Right ventricle myocardium superior (tissue), 1 donor: Measurements from ENCODE around the gene LZTS3. TPM values are rescaled to one million over a fixed set of nuclear protein-coding genes. Genes with fewer than 3 reads are reported as not detected.
A peak's percentile ranks its signal among the peaks of the same experiment; 100 is the strongest.

Experiments used
- ATAC-seq: fragments of 200-7000 bp; cut with Tn5 transposase; one replicate; pipeline ENCODE4 v1.9.1; 2020; ENCODE audit warnings: mild to moderate bottlenecking; ENCODE audit not compliant: poor library complexity
- DNase-seq: peaks from one replicate; pipeline ENCODE4 v3.0.0-alpha.2; 2020
- intact Hi-C: fragments of 100-400 bp; cut with DNase I; formaldehyde crosslinking; loops from one replicate; pipeline ENCODE4 v1.11.2; 2022
- total RNA-seq: library from RNA; stranded (reverse); fragmentation: NEBNext Ultra II Directional; extraction: Animal tissue kit (Norgen Biotek cat#: 25700); gene quantifications from one replicate; pipeline ENCODE4 v1.2.1, GENCODE V29; 2021
- donor health status: DM: no; HTN: yes; CAD: no; lungs with severe emphysema.

LZTS3 gene
- total RNA-seq, 1 donor from 2014 or later = 18.3 TPM

DNA sequence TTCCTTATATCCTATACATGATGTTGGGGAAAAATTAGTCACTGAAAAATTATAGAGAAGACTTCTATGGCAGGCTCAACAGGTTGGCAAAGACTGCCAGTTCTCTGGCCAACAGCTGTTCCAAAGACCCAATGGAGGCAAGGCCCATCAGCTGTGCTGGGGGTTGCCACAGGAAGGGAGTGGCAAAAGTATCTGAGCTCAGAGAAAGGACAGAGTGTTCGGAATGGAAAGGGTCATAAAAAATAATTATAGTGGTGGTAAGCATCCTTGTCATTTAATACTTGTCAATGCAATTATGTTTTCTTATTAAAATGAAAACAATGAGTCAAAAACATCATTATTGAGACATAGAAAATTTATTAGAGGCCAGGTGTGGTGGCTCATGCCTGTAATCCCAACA, 49.8 kb downstream of the LZTS3 start:
- DNase-seq = no peak
- ATAC-seq = no peak
- intact Hi-C loops = no loop called here

DNA sequence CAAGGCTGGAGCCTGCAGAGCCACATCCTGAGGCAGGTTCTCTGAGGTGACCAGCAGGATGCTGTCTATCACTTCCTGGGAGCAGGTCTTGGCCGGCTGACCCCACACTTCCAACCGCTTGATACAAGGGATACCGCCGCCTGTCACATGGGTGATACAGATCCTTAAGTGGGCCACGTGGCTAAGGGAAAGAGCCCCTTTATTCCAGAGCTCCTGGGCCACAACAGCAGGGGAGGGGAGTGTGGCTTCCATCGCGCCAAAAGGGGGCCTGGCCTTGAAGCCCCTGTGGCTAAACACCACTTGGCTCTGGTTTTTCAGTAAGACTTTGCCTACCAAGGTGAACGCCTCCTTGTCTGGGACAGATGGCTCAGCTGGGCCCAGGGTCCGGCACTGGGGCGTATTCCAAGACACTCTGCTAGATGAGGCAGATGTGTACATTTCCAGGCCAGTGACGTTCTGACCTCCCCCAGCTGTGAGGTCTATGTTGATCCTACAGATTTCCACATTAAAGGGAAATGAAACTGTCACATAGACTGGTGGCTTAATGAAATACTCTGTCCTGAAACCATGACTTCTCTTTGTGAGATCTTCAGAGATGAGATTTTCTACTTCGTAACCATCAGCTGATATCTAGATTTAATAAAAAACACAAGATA, 51.3 kb downstream of the LZTS3 start:
- intact Hi-C loops = no loop called here
- DNase-seq (no peak), ATAC-seq (no peak)

DNA sequence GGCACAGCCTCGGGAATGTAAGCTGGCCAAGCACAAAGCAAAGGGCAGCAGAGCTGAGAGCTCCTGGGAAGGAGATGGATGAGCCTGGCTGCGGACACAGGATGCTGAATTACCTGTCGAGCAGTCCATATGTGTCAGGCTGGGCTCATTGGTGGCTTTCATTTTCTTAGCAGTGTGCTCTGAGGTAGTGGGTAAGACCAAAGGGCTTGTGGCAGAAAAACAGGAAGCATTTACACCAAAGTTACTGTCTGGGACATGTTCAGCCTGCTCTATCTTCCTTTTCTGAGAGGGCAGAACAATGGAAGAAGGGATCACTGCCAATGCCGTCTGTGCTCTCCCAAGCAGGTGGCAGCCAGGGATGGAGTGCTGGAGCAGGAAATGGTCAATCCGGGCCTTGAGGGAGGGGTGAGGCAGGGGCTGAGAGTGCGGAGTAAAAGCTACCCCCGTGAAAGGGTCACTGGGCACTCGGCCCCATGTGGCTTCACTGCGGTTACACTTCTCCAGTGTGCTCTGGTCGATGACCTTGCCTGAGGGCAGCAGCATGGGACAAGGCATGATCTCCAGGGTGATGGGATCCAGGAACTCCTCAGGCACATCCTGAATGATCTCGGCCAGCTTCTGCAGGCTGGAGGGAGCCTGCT, 52.0 kb downstream of the LZTS3 start:
- intact Hi-C loops = no loop called here
- no peak for DNase-seq
- ATAC-seq = no peak

DNA sequence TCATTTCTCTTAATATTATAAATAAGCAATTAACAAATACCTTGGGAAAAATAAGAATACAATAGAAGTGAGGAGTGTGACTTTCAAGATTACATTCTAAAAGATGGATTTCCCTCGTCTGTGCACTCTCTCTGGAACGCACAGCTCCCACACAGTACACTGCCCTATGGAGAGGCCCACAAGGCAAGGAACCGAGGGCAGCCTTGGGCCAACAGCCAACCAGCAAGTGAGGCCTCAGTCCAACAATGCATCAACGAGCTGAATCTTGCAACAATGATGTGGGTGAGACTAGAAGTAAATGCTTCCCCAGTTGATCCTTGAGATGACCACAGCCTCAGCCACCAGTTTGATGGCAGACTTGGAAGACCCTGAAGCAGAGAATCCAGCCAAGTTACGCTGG, 54.3 kb downstream of the LZTS3 start:
- intact Hi-C loops = loop anchor here (5.0 kb wide), 1 partner anchor 67 kb away; no protein-coding TSS in a partner anchor
- no peak for DNase-seq
- ATAC-seq = no peak

DNA sequence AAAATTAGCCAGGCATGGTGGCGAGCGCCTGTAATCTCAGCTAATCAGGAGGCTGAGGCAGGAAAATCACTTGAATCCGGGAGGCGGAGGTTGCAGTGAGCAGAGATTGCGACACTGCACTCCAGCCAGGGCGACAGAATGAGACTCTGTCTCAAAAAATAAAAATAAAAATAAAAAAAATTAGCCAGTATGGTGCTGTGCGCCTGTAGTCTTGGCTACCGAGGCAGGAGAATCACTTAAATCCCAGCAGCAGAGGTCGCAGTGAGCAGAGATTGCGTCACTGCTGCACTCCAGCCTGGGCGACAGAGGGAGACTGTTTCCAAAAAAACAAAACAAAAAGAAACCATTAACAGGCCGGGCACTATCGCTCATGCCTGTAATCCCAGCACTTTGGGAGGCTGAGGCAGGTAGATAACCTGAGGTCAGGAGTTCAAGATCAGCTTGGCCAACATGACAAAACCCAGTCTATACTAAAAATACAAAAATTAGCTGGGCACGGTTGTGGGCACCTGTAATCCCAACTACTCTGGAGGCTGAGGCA, 55.4 kb downstream of the LZTS3 start:
- peak; percentile 90 for ATAC-seq
- intact Hi-C loops = loop anchor here (5.0 kb wide), 1 partner anchor 66 kb away; no protein-coding TSS in a partner anchor
- peak; percentile 82 for DNase-seq

DNA sequence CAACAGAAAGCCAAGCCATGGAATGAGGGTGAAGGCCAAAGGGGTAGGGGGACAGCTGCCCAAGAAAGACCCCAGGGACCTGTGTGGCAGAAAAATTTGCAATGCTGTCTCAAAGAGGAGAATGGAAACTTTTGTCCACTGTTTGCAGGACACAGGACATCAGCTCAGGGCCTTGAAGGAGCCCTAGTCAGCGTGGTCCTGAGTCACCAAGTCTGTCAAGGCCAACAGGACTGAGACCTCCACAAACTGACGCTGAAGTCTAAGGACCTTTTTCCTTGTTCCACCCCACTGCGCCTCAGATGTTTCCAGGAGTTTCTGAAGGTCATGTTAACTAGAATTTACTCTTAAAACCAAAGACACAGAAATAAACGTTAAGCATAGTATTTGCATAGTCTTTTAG, 57.0 kb downstream of the LZTS3 start:
- DNase-seq (no peak), ATAC-seq (no peak)
- intact Hi-C loops = loop anchor here (5.0 kb wide), 1 partner anchor 64 kb away; no protein-coding TSS in a partner anchor

DNA sequence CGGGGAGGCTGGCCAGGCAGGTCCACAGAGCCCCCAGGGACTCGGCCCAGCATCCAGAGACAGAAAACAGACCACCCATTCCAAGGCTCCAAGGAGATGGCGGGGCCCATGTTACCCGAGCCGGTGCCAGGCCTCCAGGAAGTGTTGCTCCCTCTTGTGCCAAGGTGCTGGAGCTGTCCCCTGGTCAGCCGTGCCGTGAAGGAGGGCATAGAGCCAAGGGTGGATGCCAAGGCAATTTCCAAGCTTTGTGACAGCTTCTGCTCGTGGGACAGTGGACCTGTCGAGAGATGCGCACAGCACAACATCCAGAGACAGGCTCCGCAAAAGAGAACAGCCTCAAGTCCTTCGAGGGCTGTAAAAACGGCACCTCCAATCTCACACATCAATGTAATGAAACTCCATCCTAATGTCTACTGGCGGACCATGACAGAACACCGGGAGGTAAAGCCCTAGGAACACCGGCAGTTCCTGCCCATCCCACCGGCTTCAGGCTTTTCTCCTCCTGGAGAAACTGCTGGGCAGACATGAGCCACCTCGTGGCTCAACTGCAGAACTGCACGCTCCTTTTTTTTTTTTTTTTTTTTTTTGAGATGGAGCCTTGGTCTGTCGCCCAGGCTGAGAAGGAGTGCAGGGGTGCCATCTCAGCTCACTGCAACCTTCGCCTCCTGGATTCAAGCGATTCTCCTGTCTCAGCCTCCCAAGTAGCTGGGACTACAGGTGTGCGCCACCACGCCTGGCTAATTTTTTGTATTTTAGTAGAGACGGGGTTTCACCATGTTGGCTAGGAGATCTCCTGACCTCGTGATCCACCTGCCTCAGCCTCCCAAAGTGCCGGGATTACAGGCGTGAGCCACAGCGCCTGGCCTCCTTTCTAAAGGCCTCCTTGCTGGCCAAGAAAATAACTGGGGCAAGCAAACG, 57.9 kb downstream of the LZTS3 start:
- no peak for DNase-seq
- intact Hi-C loops = loop anchor here (5.0 kb wide), 1 partner anchor 63 kb away; no protein-coding TSS in a partner anchor
- peak; percentile 55 for ATAC-seq

Other genes starting within 250 kb of the LZTS3 start
- gene GNRH2, start 129.9 kb downstream of the LZTS3 start, total RNA-seq = not detected
- 49.9 TPM for gene MRPS26, start 127.5 kb downstream of the LZTS3 start, total RNA-seq
- not detected for gene OXT, start 101.9 kb downstream of the LZTS3 start, total RNA-seq
- 0.51 TPM for gene AVP, start 88.8 kb downstream of the LZTS3 start, total RNA-seq
- gene FASTKD5, start 13.7 kb downstream of the LZTS3 start, total RNA-seq = 24.8 TPM
- 2.8 TPM for gene UBOX5, start 13.7 kb downstream of the LZTS3 start, total RNA-seq
- gene DDRGK1, start 31.1 kb upstream of the LZTS3 start, total RNA-seq = 36.4 TPM
- 19.0 TPM for gene ITPA, start 35.9 kb upstream of the LZTS3 start, total RNA-seq
- gene SLC4A11, start 65.6 kb upstream of the LZTS3 start, total RNA-seq = 0.16 TPM
- 20.4 TPM for gene DNAAF9, start 234.1 kb upstream of the LZTS3 start, total RNA-seq